Endothelial cell of umbilical vein (primary cell): ENCODE measurements around the gene COL13A1. TPM values are rescaled to one million over a fixed set of nuclear protein-coding genes. Genes with fewer than 3 reads are reported as not detected.

Experiments used
- BruUV-seq: library from RNA; stranded (reverse); fragments of 400-500 nt; replicated peaks from 2 replicates; lab custom pipeline; 2021; lab: Mats Ljungman, UMichigan
- CTCF ChIA-PET: fragments of 300-600, 350-600 bp; sonication (Branson Sonifier 250); formaldehyde crosslinking; loops from one replicate; lab custom pipeline; 2021; ENCODE audit warnings: antibody characterized with exemption, inconsistent platforms; lab: Charles Lee
- POLR2A ChIA-PET: fragments of 300-600, 350-600 bp; sonication (Branson Sonifier 250); formaldehyde crosslinking; loops from one replicate; lab custom pipeline; 2021; ENCODE audit warnings: antibody characterized with exemption, inconsistent platforms; lab: Charles Lee
- DNase-seq: peaks from one replicate; pipeline ENCODE4 v3.0.0-alpha.2; 2011; ENCODE audit warnings: low read depth, low spot score
- FAIRE-seq: peaks from 2 replicates; lab custom pipeline; 2011; peaks lifted over from hg19 to GRCh38; lab: Jason Lieb, UNC
- H2AFZ ChIP-seq: 2 replicates; pipeline ENCODE4 v1.6.0; 2012; ENCODE audit warnings: low read depth, low read length, control low read depth, inconsistent platforms
- H3K27ac ChIP-seq: 2 replicates; pipeline ENCODE4 v1.5.1; 2011; ENCODE audit warnings: low read depth, mild to moderate bottlenecking, control low read depth, low read length, moderate library complexity; ENCODE audit not compliant: insufficient read depth
- H3K27me3 ChIP-seq, 2 experiments: 2 replicates each; pipeline versions ENCODE4 v1.6.0 to v1.6.1; 2011; ENCODE audit warnings: low read length in 2 of 2, mixed read lengths in 1 of 2; ENCODE audit not compliant: control insufficient read depth in 2 of 2, insufficient read depth in 2 of 2
- H3K36me3 ChIP-seq, 2 experiments: 2 replicates in 1 of 2; 3 replicates in 1 of 2; pipeline ENCODE4 v1.5.1; 2011; ENCODE audit warnings: low read length in 2 of 2, mild to moderate bottlenecking in 1 of 2, moderate library complexity in 1 of 2; ENCODE audit not compliant: control insufficient read depth in 2 of 2, insufficient read depth in 2 of 2; ENCODE audit errors: extremely low read depth in 1 of 2
- H3K4me1 ChIP-seq: 3 replicates; pipeline ENCODE4 v1.5.1; 2011; ENCODE audit warnings: mild to moderate bottlenecking, low read length; ENCODE audit not compliant: control insufficient read depth, insufficient read depth; ENCODE audit errors: extremely low read depth
- H3K4me2 ChIP-seq: 2 replicates; pipeline ENCODE4 v1.6.1; 2011; ENCODE audit warnings: low read length, control low read depth, mixed read lengths; ENCODE audit not compliant: insufficient read depth
- H3K4me3 ChIP-seq, 3 experiments: fragments of 200-600 bp in 1 of 3; sonication (generic), shearing (Covaris generic) in 1 of 3; replicated peaks in 1 of 3; 2 replicates each; pipeline ENCODE4 v1.5.1; 2011 to 2016; ENCODE audit warnings: control low read depth in 3 of 3, low read length in 3 of 3, mild to moderate bottlenecking in 2 of 3, inconsistent platforms in 1 of 3, low read depth in 1 of 3, moderate library complexity in 1 of 3; ENCODE audit not compliant: insufficient read depth in 1 of 3
- H3K79me2 ChIP-seq: 2 replicates; pipeline ENCODE4 v1.6.0; 2012; ENCODE audit warnings: low read length, inconsistent platforms; ENCODE audit not compliant: control insufficient read depth, insufficient read depth
- H3K9ac ChIP-seq: replicated peaks from 2 replicates; pipeline ENCODE3; 2011; ENCODE audit warnings: low read length, control low read depth; ENCODE audit not compliant: insufficient read depth; ENCODE audit errors: extremely low read depth
- H3K9me1 ChIP-seq: replicated peaks from 3 replicates; pipeline ENCODE4 v1.6.0; 2011; ENCODE audit warnings: mild to moderate bottlenecking, low read length; ENCODE audit not compliant: control insufficient read depth, insufficient read depth; ENCODE audit errors: extremely low read depth
- H3K9me3 ChIP-seq: replicated peaks from 2 replicates; pipeline ENCODE4 v1.5.1; 2012; ENCODE audit warnings: low read length, inconsistent platforms; ENCODE audit not compliant: control insufficient read depth, insufficient read depth
- H4K20me1 ChIP-seq: replicated peaks from 2 replicates; pipeline ENCODE3; 2011; ENCODE audit warnings: mild to moderate bottlenecking, low read length; ENCODE audit not compliant: control insufficient read depth, insufficient read depth; ENCODE audit errors: extremely low read depth
- EZH2 ChIP-seq: IDR thresholded peaks from 2 replicates; pipeline ENCODE4 v1.6.1; 2012; ENCODE audit warnings: borderline replicate concordance, low read depth, mild to moderate bottlenecking, moderate library complexity, low read length, inconsistent platforms; ENCODE audit not compliant: severe bottlenecking
- FOS ChIP-seq: IDR thresholded peaks from 2 replicates; pipeline ENCODE4 v1.6.1; 2011; ENCODE audit warnings: mild to moderate bottlenecking, low read length, moderate library complexity, borderline replicate concordance; ENCODE audit not compliant: insufficient read depth
- GATA2 ChIP-seq: IDR thresholded peaks from 2 replicates; pipeline ENCODE4 v1.7.0; 2011; ENCODE audit warnings: low read depth, mild to moderate bottlenecking, moderate library complexity, mixed read lengths, low read length; ENCODE audit not compliant: insufficient read length, insufficient read depth
- JUN ChIP-seq: IDR thresholded peaks from 2 replicates; pipeline ENCODE4 v1.6.1; 2011; ENCODE audit warnings: borderline replicate concordance, low read depth; ENCODE audit not compliant: insufficient read length, insufficient read depth
- MYC ChIP-seq: IDR thresholded peaks from one replicate; pipeline ENCODE4 v1.6.1; 2011; ENCODE audit warnings: mild to moderate bottlenecking, low read depth, low read length
- POLR2A ChIP-seq: IDR thresholded peaks from 2 replicates; pipeline ENCODE4 v1.6.1; 2012; ENCODE audit warnings: low read depth, mild to moderate bottlenecking, control low read depth, low read length
- POLR2AphosphoS5 ChIP-seq: IDR thresholded peaks from 2 replicates; pipeline ENCODE4 v1.6.1; 2012; ENCODE audit warnings: low read depth, mild to moderate bottlenecking, control low read depth, low read length, moderate library complexity; ENCODE audit not compliant: insufficient read depth
- dilution Hi-C: fragments of 300-500 bp; cut with MboI; formaldehyde crosslinking; loops from one replicate; pipeline ENCODE4 v1.15.0; 2019; ENCODE audit warnings: low sequenced_read_pairs; ENCODE audit not compliant: extremely low pct_ligation_motif_present
- intact Hi-C: fragments of 100-400 bp; cut with micrococcal nuclease; formaldehyde crosslinking; loops from one replicate; pipeline ENCODE4 v1.10.0; 2022
- polyA plus RNA-seq, 4 experiments: library from polyadenylated mRNA; depleted of rRNA in 3 of 4; stranded (reverse) in 3 of 4; unstranded in 1 of 4; fragments of >200 nt; gene quantifications; 2 replicates each; pipeline versions ENCODE4 v1.2.1 to v1.2.3, GENCODE V29; 2011 to 2012; ENCODE audit warnings: missing spikeins in 1 of 4
- total RNA-seq: library from RNA; stranded (reverse); gene quantifications from 2 replicates; pipeline ENCODE4 v1.2.3, GENCODE V29; 2021
- TF ChIP-seq, protein P1 (sequence below): IDR thresholded peaks from 2 replicates; pipeline ENCODE4 v1.6.1; 2011; ENCODE audit not compliant: insufficient read depth, insufficient read length
- TF ChIP-seq, protein P2 (sequence below), 2 donors: IDR thresholded peaks; 1 replicate in 1 of 2; 2 replicates in 1 of 2; pipeline ENCODE4 v1.5.1; 2011; ENCODE audit warnings: low read length in 2 of 2, mild to moderate bottlenecking in 2 of 2, moderate library complexity in 2 of 2, control low read depth in 1 of 2, inconsistent platforms in 1 of 2, low read depth in 1 of 2; ENCODE audit not compliant: insufficient read depth in 1 of 2; ENCODE audit errors: extremely low read depth in 1 of 2

Gene COL13A1
- total and polyA plus RNA-seq, 2 donors (not counting 3 experiments of a cell fraction or from before 2014, with no cell fraction given), result 21.4 to 47.5 TPM

DNA sequence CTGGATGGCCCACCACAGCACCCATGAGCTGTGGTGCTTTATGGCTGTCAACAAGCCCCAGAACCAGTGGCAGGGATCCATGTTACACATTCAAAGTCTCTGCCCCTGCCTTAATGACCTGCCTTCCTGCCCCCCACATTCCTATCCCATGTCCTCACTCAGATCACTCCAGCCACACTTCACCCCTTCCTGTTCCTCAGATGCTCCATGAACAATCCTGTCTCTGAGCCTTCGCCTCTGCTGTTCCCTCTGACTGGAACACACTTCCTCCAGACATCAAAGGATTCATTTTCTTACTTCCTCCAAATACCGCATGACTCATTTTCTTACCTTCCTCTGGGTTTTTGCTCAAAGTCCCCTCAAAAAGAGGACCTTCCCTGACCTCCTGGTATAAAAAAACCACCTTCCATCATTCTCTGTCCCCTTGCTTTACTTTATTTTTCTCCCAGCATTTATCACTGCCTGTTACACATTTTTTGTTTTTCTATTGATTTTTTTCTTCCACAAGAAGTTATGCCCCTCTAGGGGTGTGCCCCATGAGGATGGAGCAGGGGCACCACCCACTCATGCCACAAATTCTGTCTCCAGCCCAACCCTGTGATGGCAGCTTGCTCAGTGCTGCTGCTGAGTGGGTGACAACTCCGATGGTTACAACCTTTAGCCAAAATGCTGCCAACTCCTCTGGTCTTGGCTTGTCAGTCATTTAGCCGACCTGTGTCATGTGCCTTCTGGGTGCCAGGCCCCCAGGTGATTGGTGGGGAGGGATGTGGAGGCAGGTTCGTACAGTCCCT lies 18.2 kb downstream of the COL13A1 start:
- peak; percentile 71 for DNase-seq
- TF ChIP-seq POLR2AphosphoS5, result peak; percentile 92
- TF ChIP-seq GATA2, result peak; percentile 84
- TF ChIP-seq, protein P1, sequence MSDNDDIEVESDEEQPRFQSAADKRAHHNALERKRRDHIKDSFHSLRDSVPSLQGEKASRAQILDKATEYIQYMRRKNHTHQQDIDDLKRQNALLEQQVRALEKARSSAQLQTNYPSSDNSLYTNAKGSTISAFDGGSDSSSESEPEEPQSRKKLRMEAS, result no peak
- peak; percentile 24 for TF ChIP-seq MYC
- peak; percentile 84 for TF ChIP-seq JUN
- TF ChIP-seq FOS, result peak; percentile 96
- no peak for TF ChIP-seq EZH2
- TF ChIP-seq, protein P2, sequence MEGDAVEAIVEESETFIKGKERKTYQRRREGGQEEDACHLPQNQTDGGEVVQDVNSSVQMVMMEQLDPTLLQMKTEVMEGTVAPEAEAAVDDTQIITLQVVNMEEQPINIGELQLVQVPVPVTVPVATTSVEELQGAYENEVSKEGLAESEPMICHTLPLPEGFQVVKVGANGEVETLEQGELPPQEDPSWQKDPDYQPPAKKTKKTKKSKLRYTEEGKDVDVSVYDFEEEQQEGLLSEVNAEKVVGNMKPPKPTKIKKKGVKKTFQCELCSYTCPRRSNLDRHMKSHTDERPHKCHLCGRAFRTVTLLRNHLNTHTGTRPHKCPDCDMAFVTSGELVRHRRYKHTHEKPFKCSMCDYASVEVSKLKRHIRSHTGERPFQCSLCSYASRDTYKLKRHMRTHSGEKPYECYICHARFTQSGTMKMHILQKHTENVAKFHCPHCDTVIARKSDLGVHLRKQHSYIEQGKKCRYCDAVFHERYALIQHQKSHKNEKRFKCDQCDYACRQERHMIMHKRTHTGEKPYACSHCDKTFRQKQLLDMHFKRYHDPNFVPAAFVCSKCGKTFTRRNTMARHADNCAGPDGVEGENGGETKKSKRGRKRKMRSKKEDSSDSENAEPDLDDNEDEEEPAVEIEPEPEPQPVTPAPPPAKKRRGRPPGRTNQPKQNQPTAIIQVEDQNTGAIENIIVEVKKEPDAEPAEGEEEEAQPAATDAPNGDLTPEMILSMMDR (IDR thresholded peaks at IDR 0.05; ENCODE audit: extremely low read depth in 1 of 2, insufficient read depth in 1 of 2, low read depth in 1 of 2, low read length in 2 of 2), result no peak
- no peak for TF ChIP-seq POLR2A
- ChIA-PET CTCF (interaction anchor here (1.0 to 1.5 kb wide), 6 partner anchors 11 to 95 kb away, joined by 3 to 9 read pairs (median 4); partner anchors contain the start of gene COL13A1), POLR2A (interaction anchor here (1.0 kb wide), 1 partner anchor 12 kb away, joined by 3 read pairs; no protein-coding TSS in a partner anchor)
- no peaks in the 10 kb centered on the region for H4K20me1 ChIP-seq
- peak overlapping the region; percentile 37 for H3K9ac ChIP-seq
- intact Hi-C loops (loop anchor here (1.0 kb wide), 1 partner anchor 13 kb away; no protein-coding TSS in a partner anchor), dilution Hi-C loops (no loop called here)
- no peaks in the 10 kb centered on the region for H3K36me3 ChIP-seq
- H3K9me1 ChIP-seq, result no peaks in the 10 kb centered on the region
- H3K9me3 ChIP-seq, result no peaks in the 10 kb centered on the region
- H3K4me1 ChIP-seq, result peaks cover 37% of the 10 kb centered on the region
- H3K4me2 ChIP-seq, result peak overlapping the region; percentile 37
- peak; percentile 98 for FAIRE-seq
- H3K4me3 ChIP-seq, result no peak overlapping the region
- H2AFZ ChIP-seq, result no peak overlapping the region
- H3K27me3 ChIP-seq, result no peaks in the 10 kb centered on the region
- peaks cover 61% of the 10 kb centered on the region for H3K79me2 ChIP-seq
- peak overlapping the region; percentile 87 for H3K27ac ChIP-seq
- no TSS peak for BruUV-seq
